CD4-positive, alpha-beta T cell treated with Interleukin-15 for 1 hour (primary cell): ENCODE measurements around the gene CD37.
A peak's percentile ranks its signal among the peaks of the same experiment; 100 is the strongest.
"Not testable (repeated sequence)": the region's sequence is repeated elsewhere in the genome, so short reads cannot be mapped to it uniquely, and the experiment has no call there.

Experiments
- DNase-seq: peaks from one replicate; pipeline ENCODE4 v3.0.0-alpha.2; 2020

The CD37 gene

DNA sequence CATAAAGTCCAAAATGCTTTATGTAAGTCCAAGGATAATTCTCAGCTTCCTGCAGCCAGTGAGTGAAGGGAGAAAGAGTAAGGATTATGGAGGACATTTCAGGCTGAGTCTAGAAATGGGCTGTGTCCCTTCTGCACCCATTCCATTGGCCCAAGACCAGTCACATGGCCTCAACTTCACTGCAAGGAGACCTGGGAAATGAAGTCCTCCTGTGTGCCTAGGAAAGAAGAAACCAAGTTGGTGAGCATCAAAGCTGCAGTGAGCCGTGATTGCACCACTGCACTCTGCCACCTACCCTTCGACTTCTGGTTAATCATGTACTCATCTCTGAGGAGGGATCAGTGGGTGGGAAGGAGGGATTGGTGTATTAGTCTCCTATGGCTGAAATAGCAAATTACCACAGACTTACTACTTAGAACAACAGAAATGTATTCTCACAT, 3.6 kb upstream of the CD37 start:
- DNase-seq: peak; percentile 69

DNA sequence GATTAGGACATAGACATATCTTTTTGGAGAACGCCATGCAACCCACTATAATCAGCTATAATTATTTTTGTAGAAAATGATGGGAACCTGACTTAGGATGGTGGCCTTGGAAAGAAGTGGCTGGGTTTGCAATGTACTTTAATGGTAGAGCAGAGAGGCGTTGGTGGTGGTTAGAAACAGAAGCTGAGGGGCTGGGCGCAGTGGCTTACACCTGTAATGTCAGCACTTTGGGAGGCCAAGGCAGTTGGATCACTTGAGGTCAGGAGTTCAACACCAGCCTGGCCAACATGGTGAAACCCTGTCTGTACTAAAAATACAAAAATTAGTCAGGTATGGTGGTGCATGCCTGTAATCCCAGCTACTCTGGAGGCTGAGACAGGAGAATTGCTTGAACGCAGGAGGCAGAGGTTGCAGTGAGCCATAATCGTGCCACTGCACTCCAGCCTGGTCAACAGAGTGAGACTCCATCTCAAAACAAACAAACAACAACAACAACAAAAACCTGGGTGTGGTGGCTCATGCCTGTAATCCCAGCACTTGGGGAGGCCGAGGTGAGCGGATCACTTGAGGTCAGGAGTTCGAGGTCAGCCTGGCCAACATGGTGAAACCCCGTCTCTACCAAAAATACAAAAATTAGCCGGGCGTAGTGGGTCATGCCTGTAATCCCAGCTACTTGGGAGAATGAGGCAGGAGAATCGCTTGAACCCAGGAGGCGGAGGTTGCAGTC, 2.4 kb upstream of the CD37 start:
- not testable (repeated sequence) for DNase-seq

DNA sequence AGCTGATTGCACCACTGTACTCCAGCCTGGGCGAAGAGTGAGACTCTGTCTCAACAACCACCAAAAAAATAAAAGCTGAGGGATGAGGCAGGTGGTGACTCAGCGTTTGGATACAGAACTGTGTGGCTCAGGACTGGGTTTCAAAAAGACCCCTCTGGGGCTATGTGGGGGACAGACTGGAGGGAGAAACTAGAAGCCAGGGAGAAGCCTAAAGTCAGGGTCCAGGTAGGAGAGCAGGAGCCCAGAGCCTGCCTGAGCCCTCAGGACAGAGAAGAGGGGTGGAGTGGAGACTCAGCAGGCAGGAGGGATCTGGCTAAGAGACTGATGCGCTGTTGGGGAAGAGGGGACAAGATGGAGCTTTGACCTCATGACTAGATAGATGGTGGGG, 1.8 kb upstream of the CD37 start:
- no peak for DNase-seq

DNA sequence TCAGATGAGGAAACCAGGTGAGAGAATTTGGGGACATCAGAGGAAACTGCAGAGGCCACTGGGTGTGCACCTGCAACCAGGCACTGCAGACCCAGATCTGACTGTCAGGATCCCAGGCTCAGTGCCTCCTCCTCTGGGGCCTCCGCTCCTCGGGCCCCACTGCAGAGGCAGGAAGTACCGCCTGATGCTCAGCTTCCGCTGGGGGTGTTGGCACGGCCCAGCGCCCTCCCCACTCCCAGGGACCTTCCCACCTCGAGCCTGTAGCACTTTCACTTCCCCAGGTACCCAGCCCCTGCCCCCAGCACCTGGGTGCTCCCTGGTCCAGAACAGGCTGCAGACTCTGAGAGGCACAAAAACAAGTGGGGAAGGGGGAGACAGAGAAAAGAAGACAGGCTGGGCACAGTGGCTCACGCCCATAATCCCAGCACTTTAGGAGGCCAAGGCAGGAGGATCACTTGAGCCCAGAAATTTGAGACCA, 1.4 kb upstream of the CD37 start:
- peak; percentile 88 for DNase-seq

DNA sequence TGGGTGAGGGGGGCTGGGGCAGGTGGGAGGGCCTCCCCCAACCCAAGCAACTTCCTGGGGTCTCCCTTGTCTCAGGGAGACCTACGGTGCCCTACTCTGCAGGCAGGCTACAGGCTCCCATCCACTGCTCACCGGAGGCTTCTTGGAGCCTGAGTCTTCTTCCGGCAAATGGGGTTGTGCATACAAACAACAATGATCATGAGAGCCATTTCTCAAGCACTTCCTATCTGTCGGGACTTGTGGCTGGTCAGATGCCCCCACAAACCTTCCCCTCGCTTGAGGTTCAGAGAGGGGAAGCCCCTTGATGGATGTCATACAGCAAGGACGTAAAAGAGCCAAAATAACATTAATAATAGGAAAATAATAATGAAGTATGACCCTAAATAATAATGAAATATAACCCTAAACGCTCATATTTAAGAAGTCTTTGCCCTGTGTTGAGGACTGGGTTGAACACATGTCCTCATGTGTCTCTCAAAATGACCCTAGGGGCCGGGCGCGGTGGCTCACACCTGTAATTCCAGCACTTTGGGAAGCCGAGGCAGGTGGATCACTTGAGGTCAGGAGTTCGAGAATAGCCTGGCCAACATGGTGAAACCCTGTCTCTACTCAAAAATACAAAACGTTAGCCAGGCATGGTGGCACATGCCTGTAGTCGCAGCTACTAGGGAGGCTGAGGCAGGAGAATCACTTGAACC, 727 bp downstream of the CD37 start:
- DNase-seq: peak; percentile 52

DNA sequence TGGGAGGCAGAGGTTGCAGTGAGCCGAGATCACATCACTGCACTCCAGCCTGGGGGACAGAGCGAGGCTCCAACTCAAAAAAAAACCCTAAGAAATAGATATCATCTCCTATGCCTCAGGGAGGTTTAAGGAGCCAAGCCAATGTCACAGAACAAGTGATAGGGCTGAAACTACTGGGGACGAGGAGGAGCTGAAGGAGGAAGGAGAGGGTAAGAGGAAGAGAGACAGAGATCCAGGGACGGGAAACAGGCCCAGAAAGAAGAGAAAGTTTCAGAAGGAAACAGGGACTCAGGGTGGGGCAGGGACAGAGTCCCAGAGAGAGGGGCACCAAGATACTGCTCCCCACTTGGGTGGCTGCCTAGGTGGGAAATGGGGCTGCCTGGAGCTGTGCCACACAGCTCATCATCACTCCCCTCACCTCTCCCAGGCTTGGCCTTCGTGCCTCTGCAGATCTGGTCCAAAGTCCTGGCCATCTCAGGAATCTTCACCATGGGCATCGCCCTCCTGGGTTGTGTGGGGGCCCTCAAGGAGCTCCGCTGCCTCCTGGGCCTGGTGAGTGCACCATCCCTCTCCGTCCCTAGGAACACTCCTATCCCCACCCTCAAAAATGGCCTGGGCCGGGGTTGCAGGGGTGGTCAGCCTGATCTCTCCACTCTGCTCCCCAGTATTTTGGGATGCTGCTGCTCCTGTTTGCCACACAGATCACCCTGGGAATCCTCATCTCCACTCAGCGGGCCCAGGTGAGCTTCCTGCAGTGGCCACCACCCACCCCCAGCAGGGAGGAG, 1.5 kb downstream of the CD37 start:
- DNase-seq: no peak

DNA sequence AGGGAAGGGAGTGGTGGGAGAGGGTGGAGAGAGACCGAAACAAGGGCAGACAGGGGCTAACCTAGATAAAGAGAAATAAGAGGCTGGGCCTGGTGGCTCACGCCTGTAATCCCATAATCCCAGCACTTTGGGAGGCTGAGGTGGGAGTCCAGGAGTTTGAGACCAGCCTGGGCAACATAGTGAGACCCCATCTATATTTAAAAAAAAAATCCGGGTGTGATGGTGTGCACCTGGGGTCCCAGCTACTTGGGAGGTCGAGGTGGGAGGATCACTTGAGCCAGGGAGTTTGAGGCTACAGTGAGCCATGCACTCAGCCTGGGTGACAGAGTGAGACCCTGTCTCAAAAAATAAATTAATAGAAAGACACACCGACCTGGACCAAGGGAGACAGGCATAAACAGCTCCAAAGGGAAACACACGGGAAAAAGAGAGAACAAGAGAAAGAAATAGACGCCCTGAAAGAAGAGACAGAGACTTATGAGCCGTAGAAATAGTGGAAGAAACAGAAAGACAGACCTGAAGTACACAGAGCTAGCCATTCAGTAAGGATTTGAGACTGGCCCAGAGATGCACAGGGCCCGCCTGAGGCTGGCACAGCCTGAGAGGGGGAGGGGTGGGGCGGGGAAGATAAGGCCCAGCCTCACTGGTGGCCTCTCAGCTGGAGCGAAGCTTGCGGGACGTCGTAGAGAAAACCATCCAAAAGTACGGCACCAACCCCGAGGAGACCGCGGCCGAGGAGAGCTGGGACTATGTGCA, 2.2 kb downstream of the CD37 start:
- DNase-seq: no peak

DNA sequence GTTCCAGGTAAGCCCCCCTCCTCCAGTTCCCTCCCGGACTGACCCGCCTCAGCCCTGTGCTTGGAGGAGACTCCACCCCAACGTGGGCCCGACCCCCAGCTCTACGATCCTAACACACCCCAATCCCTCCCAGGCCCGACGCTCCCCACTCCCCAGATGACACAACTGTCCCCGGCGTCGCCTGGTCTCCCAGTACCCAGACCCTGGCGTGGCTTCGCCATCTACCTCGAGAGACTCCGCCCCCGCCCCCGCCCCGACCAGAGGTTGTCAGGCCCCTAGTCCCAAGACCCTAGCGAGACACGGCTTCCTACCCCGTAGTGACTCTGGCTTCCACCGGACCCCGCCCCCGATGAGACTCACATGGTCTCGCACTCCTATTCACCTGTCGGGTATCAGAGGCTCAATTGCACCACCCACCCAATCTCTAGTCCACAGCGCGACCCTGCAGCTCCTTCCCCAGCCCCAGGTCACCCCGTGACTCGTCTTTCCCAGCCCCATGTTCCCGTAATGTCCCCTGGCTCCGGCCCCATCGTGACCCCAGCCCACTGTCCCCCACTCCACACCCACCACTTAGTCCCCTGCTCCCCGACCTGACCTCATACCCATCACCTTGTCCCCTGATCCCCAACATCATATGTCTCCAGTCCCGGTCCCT, 2.9 kb downstream of the CD37 start:
- no peak for DNase-seq

DNA sequence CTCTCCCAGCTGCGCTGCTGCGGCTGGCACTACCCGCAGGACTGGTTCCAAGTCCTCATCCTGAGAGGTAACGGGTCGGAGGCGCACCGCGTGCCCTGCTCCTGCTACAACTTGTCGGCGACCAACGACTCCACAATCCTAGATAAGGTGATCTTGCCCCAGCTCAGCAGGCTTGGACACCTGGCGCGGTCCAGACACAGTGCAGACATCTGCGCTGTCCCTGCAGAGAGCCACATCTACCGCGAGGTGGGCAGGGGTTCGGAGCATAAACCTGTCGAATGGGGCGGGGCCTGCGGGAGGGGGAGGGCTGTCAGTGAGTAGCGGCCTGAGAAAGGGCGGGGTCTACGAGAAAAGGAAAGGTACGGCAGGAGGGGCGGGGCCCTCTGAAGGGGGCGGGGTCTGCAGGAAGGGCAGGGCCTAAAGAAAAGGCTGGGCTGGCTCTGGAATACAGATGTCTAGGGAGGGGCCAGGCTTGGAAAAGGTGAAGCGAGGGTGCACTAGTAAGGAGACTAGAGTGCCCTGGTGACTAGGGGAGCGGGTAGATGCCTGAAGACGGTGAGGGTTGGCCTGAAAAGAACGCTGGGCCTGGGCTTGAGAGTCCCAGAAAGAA, 3.6 kb downstream of the CD37 start:
- DNase-seq: no peak

DNA sequence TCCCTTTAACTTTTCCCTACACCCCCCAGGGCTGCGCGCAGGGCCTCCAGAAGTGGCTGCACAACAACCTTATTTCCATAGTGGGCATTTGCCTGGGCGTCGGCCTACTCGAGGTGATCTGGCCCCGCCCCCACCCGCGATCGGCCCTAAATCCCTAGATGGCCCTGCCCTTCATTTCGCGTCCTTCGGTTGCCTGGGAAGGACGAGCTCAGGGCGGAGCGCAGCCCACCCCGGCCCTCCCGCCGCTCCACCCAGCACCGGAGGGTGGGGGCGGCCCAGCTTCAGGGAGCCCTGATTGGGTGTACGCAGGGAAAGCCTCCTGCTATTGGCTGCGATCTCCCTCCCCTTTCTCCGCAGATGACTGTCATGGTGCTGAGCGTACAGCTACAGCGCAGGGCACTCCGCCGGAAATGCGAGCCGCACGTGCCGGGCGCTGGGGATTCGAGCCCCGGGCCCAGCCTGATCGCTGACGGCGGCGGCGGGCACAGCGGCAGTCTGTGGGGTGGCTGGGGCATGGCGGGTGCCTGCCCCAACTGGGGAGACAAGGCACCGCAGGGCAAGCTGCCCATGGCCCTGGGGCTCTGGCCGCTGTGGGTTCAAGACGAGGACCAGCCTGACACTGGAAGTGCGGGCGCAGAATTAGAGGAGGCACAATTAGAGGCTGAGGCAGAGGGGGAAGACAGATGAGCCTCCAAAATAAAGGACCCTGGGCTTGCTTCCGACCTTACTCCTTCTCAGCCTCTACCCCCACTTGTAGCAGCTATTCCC, 4.3 kb downstream of the CD37 start:
- DNase-seq: no peak

DNA sequence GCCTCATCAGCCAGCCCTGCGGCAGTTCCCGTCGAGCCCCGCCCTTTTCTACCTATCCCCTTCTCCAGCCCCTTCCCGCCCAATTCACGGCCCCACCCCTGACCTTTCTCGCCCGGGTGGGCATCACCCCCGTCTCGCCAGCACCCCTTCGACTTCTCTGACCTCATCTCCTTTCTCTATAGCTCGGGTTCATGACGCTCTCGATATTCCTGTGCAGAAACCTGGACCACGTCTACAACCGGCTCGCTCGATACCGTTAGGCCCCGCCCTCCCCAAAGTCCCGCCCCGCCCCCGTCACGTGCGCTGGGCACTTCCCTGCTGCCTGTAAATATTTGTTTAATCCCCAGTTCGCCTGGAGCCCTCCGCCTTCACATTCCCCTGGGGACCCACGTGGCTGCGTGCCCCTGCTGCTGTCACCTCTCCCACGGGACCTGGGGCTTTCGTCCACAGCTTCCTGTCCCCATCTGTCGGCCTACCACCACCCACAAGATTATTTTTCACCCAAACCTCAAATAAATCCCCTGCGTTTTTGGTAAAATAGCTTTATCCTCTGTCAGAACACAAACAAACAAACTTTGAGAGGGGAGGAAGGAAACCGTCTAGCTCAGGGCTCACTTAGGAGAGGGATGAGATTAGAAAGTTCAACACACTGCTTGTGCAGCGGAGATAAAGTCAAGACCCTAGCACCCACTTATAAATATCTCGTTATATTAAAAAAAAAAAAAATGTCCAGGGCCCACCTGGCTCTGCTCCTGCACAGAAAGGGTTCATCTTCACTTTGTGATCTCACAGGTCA, 5.1 kb downstream of the CD37 start:
- peak; percentile 93 for DNase-seq

DNA sequence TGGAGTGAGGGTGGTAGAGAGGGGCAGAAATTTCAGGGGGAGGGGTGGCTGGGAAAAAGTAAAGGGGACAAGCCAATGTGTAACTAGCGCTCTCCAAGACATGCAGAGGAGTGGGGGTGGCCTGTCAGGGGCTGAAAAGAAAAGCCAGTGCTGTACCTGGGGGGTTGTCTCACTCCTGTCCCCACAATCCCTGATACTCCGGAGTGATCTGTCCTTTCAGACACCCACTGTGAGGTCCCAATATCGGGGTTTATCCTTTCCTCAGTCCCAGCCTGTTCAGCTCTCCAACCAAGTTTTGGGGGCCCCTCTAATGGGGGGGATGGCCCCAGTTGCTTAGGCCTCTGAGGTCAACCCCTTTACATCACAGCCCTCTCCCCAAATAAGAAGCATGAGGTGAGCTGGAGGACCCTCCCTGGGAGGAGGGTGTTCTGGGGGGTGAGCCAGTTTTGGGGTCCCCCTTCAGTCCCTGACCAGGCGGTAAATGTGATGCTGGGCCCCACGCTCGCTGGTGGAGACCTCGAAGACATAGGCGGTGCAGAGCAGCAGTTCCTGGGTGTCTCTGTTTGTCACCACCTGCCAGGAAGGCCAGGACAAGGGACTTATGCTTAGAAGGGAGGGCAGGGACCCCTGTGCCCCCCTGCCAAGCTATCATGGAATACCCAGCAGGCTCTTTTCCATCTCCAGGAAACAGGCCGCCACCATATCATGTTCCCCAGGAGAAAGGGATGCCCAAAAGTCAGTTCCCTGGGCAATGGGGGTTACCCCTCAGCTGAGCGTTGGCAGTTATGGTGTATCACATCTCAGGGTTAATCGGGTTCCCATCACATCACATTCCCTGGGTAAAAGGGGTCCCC, 5.9 kb downstream of the CD37 start:
- no peak for DNase-seq

DNA sequence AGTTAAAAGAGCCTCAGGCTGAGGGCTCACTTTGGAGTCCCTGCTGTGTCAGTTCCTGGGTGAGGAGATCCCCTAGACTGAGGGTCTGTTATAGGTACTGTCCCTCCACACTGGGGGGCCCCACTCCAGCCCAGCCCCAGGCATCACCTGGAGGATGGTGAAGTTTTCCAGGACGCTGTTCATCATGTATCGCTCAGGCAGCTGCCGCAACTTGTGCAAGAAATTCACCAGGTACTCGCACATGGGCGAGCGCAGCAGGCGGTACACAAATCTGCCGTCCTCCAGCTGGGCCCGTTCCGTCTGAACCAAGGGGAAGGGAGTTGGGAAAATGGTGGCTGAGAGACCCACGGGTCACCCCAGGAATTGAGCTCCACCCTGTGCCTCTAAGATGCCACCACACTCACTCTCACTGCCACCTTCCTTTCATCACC, 7.1 kb downstream of the CD37 start:
- no peak for DNase-seq

DNA sequence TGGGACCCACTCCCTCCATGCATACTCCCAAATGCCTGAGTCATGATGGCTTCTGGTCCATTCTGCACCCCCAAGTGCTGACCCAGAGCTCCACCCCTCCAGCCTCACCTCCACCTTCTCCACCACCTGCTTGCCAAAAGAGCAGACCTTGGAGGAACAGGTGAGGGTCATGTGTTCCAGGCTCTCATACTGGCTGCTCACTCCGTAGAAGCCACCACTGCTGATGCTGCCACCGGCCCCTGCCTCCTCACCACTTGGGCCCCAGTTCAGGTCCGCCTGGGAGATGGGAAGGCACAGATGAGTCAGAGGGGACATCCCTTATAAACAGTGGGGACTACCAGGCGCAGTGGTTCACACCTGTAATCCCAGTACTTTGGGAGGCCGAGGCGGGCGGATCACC, 7.9 kb downstream of the CD37 start:
- no peak for DNase-seq

DNA sequence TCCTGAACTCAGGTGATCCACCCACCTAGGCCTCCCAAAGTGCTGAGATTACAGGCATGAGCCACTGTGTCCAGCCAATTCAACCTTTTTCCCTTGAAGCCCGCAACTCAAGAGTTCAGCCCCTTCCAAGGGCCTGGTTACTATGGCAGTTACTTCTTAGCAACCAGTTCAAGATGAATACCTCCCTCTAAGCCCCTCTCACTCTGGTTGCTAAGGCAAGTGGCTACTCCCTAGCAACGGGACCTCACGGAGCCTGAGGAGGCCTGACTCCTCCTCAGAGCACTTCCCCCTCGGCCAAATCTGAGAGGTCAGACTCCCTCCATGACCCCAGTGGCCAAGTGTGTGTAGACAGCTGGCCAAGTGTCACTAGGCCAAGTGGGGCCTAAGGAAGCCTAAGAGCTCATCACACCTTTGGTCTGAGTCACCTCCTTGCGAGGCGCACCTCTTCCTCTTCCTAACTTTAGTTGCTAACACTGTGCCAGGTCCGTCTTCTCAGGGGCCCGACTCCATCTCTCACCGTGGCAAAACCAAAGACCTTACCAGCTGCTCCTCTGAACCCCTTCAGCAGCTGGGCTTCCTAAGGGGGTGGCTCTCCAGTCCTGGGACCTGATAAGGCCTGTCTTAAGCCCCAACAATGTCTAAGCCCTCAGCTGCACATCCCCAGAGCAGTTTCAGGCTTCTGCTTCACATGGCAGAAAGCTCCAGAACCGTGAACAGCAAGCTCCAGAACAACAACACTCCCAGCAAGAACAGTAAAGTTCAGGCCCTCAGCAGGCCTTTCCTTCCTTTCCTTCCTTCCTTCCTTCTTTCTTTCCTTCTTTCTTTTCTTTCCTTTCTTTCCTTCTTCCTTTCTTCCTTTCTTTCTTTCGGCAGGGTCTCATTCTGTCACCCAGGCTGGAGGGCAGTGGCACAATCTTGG, 9.6 kb downstream of the CD37 start:
- no peak for DNase-seq

DNA sequence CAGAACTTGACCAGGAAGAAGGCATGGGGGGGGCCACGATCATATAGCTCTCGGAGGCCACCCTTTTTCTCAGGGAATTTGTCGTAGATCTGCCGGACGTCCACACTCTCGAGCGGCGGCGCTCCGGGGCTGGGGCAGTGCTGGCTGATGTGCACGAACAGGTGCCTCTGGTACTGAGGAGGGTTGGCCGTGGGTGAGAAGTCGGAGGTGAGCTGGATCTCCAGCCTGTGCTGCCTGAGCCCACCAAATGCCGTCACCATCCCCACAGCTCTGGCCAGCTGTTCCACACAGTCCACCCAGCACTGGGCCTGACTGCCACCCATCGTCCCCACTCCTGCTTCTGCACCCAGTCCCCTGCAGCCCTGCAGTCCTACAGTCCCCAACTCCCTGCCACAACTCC, 12.0 kb downstream of the CD37 start:
- DNase-seq: no peak

DNA sequence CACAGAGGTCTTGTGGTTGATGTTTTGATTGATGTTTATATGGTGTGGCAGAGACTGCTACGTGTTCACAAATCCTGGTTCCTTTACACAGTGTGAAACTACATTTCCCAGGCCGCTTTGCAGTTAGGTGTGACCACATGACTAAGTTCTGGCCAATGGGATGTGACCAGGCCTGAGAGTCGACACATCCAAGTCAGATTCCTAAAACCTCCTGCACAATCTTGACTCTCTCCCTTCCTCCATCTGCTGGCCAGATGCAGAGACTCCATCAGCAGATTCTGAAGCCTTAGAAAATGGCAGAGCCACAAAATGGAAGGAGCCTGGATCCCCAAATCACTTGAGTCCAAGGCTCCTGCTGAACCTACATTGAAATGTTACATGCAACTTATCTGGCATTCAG, 12.6 kb downstream of the CD37 start:
- no peak for DNase-seq
